K562 (cell line): ENCODE measurements around the gene SNX14.
A peak's percentile ranks its signal among the peaks of the same experiment; 100 is the strongest.

ENCODE experiments used
- EZH2 ChIP-seq: IDR thresholded peaks from 2 replicates; pipeline ENCODE4 v1.6.1; 2012; ENCODE audit warnings: low read depth, mild to moderate bottlenecking, inconsistent platforms, low read length, borderline replicate concordance
- JUN ChIP-seq, 2 experiments: sonication (generic) in 1 of 2; formaldehyde crosslinking in 1 of 2; IDR thresholded peaks; 2 replicates each; pipeline versions ENCODE4 v1.6.1 to v1.8.0; 2012 to 2022; ENCODE audit warnings: borderline replicate concordance in 2 of 2, mild to moderate bottlenecking in 2 of 2, improper control_type of control experiment in 1 of 2, low read depth in 1 of 2, low read length in 1 of 2, missing genetic modification reagents in 1 of 2
- MAFK ChIP-seq: IDR thresholded peaks from 2 replicates; pipeline ENCODE4 v1.6.1; 2011; ENCODE audit warnings: low read length, improper control_type of control experiment
- POLR2AphosphoS5 ChIP-seq: IDR thresholded peaks from 2 replicates; pipeline ENCODE4 v1.6.1; 2011; ENCODE audit warnings: mild to moderate bottlenecking, low read depth, low read length, moderate library complexity; ENCODE audit not compliant: control insufficient read depth, insufficient read depth
- RNF2 ChIP-seq: sonication (generic); IDR thresholded peaks from 2 replicates; pipeline ENCODE4 v1.6.1; 2016
- TRIM28 ChIP-seq: fragments of 450-650 bp; IDR thresholded peaks from 2 replicates; pipeline ENCODE4 v1.6.1; 2017
- ZNF347 ChIP-seq: fragments of 450-650 bp; formaldehyde crosslinking; IDR thresholded peaks from 2 replicates; pipeline ENCODE4 v1.4.0; 2020; ENCODE audit warnings: low read depth, mild to moderate bottlenecking, moderate library complexity
- TF ChIP-seq, protein P1 (sequence below), 3 experiments: IDR thresholded peaks in 2 of 3; conservative IDR thresholded peaks in 1 of 3; 2 replicates each; pipeline ENCODE4 v1.5.1; 2011 to 2012; ENCODE audit warnings: low read length in 3 of 3, mild to moderate bottlenecking in 3 of 3, control low read depth in 2 of 3, improper control_type of control experiment in 1 of 3, inconsistent platforms in 1 of 3, low read depth in 1 of 3, mixed read lengths in 1 of 3, moderate library complexity in 1 of 3; ENCODE audit not compliant: insufficient read depth in 2 of 3
- TF ChIP-seq, protein P2 (sequence below): sonication (generic); formaldehyde crosslinking; IDR thresholded peaks from 2 replicates; pipeline ENCODE4 v1.8.0; 2022; ENCODE audit warnings: missing genetic modification reagents, mild to moderate bottlenecking, moderate library complexity, borderline replicate concordance
- TF ChIP-seq, protein P3 (sequence below): IDR thresholded peaks from 2 replicates; pipeline ENCODE4 v1.6.1; 2016; ENCODE audit warnings: missing genetic modification characterization, missing compliant biosample characterization
- TF ChIP-seq, protein P4 (sequence below): sonication (generic); formaldehyde crosslinking; IDR thresholded peaks from 2 replicates; pipeline ENCODE4 v1.8.0; 2022; ENCODE audit warnings: mild to moderate bottlenecking, missing genetic modification reagents

DNA sequence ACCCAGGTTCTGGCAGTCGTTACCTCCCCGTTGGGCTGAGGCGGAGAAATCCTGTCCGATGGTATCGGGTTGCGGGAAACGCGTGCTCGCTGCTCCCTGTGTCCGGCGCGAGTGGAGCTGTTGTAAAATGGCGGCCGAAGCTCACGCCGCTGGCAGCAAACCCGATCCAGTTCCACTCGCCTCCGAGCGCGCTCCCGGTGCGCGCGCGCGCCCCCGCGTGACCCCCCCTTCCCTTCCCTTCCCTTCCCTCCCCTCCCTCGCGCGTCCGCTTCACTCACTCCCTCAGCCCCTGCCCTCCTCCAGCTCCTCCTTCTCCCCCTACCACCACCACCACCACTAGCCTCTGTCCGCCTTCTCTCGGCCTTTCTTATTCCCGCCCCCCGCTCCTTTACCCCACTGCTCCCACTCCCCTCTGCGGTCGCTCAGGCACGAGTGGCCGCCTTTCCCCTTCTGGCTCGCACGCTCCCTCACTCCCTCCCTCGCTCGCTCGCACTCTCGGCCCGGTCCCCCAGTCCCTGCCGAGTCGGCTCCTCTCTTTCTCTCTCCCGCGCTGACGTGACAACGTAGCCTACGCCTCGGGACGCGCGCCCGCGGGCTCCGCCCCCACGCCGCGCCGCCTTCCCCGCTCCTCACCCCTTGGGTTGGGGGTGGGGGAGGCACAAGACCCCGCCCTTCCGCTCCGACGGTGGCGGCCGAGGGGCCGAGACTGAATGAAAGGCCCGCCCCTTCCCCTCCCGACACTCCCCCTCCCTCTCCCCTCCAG lies 49.3 kb upstream of the SNX14 start, which contains the start of gene SYNCRIP:
- TF ChIP-seq JUN (IDR thresholded peaks at IDR 0.05; ENCODE audit: borderline replicate concordance, low read depth, low read length) = no peak
- TF ChIP-seq JUN (CRISPR knock-in tag; IDR thresholded peaks at IDR 0.05; ENCODE audit: borderline replicate concordance) = no peak
- TF ChIP-seq, protein P1, sequence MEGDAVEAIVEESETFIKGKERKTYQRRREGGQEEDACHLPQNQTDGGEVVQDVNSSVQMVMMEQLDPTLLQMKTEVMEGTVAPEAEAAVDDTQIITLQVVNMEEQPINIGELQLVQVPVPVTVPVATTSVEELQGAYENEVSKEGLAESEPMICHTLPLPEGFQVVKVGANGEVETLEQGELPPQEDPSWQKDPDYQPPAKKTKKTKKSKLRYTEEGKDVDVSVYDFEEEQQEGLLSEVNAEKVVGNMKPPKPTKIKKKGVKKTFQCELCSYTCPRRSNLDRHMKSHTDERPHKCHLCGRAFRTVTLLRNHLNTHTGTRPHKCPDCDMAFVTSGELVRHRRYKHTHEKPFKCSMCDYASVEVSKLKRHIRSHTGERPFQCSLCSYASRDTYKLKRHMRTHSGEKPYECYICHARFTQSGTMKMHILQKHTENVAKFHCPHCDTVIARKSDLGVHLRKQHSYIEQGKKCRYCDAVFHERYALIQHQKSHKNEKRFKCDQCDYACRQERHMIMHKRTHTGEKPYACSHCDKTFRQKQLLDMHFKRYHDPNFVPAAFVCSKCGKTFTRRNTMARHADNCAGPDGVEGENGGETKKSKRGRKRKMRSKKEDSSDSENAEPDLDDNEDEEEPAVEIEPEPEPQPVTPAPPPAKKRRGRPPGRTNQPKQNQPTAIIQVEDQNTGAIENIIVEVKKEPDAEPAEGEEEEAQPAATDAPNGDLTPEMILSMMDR (IDR thresholded peaks at IDR 0.05 in 2 of 3, conservative IDR thresholded peaks at IDR 0.05 in 1 of 3; ENCODE audit: insufficient read depth in 2 of 3, low read depth in 1 of 3, low read length in 3 of 3) = no peak
- TF ChIP-seq EZH2 = no peak
- TF ChIP-seq MAFK = no peak
- TF ChIP-seq, protein P2, sequence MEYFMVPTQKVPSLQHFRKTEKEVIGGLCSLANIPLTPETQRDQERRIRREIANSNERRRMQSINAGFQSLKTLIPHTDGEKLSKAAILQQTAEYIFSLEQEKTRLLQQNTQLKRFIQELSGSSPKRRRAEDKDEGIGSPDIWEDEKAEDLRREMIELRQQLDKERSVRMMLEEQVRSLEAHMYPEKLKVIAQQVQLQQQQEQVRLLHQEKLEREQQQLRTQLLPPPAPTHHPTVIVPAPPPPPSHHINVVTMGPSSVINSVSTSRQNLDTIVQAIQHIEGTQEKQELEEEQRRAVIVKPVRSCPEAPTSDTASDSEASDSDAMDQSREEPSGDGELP (CRISPR knock-in tag) = peak; percentile 32; the same call in 1 of the 2 replicates
- no peak for TF ChIP-seq ZNF347
- TF ChIP-seq POLR2AphosphoS5 = peak; percentile 71; the same call in 1 of the 2 replicates
- TF ChIP-seq, protein P3, sequence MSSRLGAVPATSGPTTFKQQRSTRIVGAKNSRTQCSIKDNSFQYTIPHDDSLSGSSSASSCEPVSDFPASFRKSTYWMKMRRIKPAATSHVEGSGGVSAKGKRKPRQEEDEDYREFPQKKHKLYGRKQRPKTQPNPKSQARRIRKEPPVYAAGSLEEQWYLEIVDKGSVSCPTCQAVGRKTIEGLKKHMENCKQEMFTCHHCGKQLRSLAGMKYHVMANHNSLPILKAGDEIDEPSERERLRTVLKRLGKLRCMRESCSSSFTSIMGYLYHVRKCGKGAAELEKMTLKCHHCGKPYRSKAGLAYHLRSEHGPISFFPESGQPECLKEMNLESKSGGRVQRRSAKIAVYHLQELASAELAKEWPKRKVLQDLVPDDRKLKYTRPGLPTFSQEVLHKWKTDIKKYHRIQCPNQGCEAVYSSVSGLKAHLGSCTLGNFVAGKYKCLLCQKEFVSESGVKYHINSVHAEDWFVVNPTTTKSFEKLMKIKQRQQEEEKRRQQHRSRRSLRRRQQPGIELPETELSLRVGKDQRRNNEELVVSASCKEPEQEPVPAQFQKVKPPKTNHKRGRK = no peak
- peak; percentile 60; the same call in 1 of the 2 replicates for TF ChIP-seq TRIM28
- TF ChIP-seq, protein P4, sequence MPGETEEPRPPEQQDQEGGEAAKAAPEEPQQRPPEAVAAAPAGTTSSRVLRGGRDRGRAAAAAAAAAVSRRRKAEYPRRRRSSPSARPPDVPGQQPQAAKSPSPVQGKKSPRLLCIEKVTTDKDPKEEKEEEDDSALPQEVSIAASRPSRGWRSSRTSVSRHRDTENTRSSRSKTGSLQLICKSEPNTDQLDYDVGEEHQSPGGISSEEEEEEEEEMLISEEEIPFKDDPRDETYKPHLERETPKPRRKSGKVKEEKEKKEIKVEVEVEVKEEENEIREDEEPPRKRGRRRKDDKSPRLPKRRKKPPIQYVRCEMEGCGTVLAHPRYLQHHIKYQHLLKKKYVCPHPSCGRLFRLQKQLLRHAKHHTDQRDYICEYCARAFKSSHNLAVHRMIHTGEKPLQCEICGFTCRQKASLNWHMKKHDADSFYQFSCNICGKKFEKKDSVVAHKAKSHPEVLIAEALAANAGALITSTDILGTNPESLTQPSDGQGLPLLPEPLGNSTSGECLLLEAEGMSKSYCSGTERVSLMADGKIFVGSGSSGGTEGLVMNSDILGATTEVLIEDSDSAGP = no peak
- no peak for TF ChIP-seq RNF2
